Colon (tissue), 2 donors: ENCODE results near the gene TM6SF1.
"Not testable (repeated sequence)": the region's sequence is repeated elsewhere in the genome, so short reads cannot be mapped to it uniquely, and the experiment has no call there.

Source experiments
- FAIRE-seq: peaks from 2 replicates; lab custom pipeline; 2012; peaks lifted over from hg19 to GRCh38; lab: Jason Lieb, UNC
- donor health status: control.
- donor health status: control.

The TM6SF1 gene

GRCh38 chr15:83106994-83107840 is at the start of gene TM6SF1:
Gene TM6SF1, plus strand, starts transcription at chr15:83107645. Its CDS starts 36 bp downstream, at chr15:83107681.
- FAIRE-seq: no peak

- FAIRE-seq: no peak
These were observed 49.6 kb upstream of the TM6SF1 start for GRCh38 chr15:83057696-83058376.

GRCh38 chr15:83061680-83062079 is 45.8 kb upstream of the TM6SF1 start:
- no peak for FAIRE-seq

DNA sequence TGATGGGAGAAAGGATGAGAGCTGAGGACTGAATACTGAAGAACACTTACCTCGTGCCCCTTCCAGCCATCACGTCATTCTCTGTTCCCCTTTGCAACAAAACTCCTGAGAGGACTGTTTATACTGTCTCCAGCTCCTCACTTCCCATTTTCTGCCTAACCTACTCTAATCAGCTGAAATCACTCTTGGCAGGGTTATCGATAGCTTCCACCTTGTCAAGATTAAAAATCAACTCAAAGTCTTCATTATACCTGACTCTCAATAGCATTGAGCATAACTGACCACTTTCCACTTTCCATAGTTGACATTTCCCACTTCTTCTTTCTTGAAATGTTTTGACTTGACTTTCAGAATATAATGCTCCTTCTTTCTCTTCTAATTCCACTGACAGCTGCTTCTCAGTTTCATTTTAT is 44.7 kb upstream of the TM6SF1 start:
- FAIRE-seq: no peak

- FAIRE-seq: no peak
These were observed 43.9 kb upstream of the TM6SF1 start for GRCh38 chr15:83063551-83063950.

DNA sequence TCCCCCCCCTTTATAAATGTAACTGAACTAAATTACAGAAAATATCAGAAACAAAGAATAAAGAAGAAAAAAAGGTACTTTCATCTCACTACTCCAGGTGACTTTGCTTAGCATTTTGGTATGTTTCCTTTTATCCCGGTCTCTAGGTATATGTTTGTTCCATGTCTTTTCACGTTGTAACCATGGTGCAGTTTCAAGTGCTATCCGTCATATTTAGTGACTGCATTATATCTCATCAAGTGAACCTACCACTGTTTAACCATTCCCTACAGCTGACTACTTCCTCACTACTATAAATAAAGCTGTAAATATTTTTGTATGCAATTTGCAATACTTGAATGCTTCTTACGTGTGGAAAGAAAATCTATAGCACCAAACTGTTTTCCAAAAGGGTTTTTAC is 42.6 kb upstream of the TM6SF1 start:
- no peak for FAIRE-seq

DNA sequence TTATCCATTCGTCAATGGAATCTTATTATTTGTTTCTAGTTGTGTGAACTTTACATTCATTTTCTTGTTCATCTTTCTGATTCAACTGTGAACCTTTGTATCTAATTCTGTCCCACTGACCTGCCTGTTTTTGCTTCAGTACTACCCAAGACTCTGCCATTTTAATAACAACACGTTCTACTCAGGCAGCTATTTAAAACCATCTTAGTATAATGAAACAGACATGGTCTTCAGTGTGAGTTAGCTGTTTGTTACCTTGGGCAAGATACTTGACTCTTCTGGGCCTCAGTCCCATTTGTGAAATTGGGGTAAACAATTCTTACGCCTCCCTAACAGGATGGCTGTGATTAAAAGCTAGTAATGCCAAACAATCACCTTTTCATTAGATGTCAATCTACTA is 42.0 kb upstream of the TM6SF1 start:
- FAIRE-seq: no peak

GRCh38 chr15:83066034-83066733 is 41.3 kb upstream of the TM6SF1 start:
- no peak for FAIRE-seq

DNA sequence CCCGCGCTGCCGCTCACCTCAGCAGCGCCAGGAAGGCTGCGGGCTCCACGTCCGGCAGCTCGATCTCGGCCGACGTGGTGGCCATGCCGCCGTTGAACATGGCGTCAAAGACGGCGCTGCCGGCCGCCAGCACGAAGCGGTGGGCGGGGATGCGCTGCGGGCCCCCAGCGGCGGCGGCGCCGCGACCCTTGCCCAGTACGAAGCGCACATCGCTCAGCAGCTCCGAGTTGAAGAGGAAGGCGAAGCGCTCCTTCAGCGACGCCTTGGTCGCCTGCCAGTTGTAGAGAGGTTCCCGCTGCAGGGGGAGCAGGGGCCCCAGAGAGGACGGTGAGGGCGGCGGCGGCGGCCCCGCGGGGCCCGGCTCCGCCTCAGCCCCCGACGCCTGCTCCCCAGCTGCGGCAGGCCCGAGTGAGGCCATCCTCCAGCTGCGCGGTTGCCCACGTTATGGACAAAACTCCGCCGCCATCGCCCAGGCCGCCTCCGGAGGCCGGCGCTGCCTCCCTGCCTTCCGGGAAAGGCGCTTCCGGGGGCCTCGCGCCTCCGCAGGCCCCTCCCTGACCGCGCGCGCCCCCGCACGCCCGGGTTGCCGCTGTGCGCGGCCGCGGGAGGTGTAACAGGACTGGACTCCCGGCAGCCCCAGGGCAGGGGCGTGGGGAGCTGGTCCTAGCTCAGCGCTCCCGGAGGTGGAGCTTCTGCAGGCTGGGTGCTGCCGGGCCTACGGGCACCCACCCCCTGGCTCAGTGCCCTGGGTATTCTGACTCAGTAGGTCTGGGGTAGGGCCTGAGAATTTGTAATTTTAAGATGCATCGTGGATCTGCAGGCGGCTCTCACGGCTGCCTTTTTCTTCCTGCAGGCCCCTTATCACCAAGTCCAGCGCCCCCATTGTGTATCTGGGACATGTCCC is 40.5 kb upstream of the TM6SF1 start, which contains the start of gene BTBD1:
BTBD1 (minus strand) TSS at position 519 of the 904 bp plus-strand sequence; CDS start at position 418, 101 bp downstream.
- no peak for FAIRE-seq

DNA sequence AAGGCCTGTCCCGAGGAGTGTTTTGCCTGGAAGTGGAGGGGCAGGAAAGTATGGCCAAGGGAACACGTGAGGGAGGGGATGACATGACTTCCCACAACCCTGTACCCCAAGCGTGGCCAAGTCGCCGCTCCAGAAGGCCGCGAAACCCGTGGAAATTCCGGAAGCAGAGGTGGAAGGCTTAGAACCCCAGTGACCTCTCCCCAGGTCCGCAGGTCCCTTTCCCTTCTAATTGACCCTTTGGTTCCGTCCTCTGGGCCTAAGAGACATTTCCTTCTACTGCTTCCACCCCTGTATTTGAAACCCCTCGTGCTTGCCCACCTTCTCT is 39.8 kb upstream of the TM6SF1 start:
- no peak for FAIRE-seq

DNA sequence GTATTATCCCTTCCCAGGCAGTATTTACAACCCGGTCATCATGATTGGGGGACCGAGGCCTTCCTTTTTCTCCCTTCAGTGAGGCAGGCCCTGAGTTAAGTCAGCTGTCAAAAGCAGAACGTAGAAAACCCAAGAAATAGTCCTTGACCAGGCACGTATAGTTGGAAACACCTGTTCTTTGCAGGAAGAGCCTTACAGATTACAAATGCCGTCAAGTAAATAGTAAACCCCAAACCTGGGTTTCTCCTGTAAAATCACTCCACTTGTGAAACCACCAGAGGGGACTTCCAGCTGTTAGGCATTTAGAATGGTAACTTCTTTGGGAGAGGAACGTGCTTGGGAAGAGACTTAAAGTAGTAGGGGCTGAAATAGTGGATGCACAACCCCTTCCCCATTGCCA is 39.4 kb upstream of the TM6SF1 start:
- FAIRE-seq: no peak

DNA sequence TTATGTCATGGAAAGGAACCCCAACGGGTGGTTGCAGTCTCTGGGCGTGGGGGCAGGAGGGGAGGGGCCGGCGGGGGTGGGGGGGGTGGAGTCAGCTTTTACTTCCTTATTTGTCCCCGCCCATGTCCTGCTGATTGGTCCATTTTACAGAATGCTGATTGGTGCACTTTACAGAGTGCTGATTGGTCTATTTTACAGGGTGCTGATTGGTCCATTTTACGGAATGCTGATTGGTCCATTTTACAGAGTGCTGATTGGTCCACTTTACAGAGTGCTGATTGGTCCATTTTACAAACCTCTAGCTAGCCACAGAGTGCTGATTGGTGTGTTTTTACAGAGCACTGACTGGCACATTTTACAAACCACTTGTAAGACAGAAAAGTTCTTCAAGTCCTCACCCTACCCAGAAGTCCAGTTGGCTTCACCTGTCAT is 38.2 kb upstream of the TM6SF1 start:
- FAIRE-seq: not testable (repeated sequence)

GRCh38 chr15:83077491-83078230 is 29.8 kb upstream of the TM6SF1 start:
- no peak for FAIRE-seq

GRCh38 chr15:83078712-83079111 is 28.7 kb upstream of the TM6SF1 start:
- FAIRE-seq: no peak

- FAIRE-seq: no peak
These were observed 26.0 kb upstream of the TM6SF1 start for GRCh38 chr15:83081256-83082014.

GRCh38 chr15:83082730-83083386 is 24.6 kb upstream of the TM6SF1 start:
- no peak for FAIRE-seq

- FAIRE-seq: not testable (repeated sequence)
These were observed 22.0 kb upstream of the TM6SF1 start for GRCh38 chr15:83085461-83085860.

- FAIRE-seq: not testable (repeated sequence)
These were observed 21.4 kb upstream of the TM6SF1 start for GRCh38 chr15:83085864-83086552.

GRCh38 chr15:83087576-83087975 is 19.9 kb upstream of the TM6SF1 start:
- no peak for FAIRE-seq
